Measurements from ENCODE around the gene ALG3. TPM values are rescaled to one million over a fixed set of nuclear protein-coding genes. Genes with fewer than 3 reads are reported as not detected.

ALG3 gene
- total and polyA plus RNA-seq, 2 donors (not counting 3 experiments of a cell fraction or from before 2014, with no cell fraction given) = 42.9 to 99.9 TPM

GRCh38 chr3:184277366-184277765 is 28.6 kb upstream of the ALG3 start:
- ChIA-PET POLR2A (no interaction called here), CTCF (interaction anchor here (1.2 kb wide), 1 partner anchor 382 kb away, joined by 4 read pairs; no protein-coding TSS in a partner anchor)
- BruUV-seq (replicated peaks) = no TSS peak

GRCh38 chr3:184275961-184276910 is 27.5 kb upstream of the ALG3 start, which contains the start of gene ECE2:
Gene ECE2 (plus strand): TSS chr3:184276022. CDS start chr3:184276154, 132 bp downstream.
- H3K4me3 ChIP-seq (replicated peaks in 1 of 3; ENCODE audit: insufficient read depth in 1 of 3, low read depth in 1 of 3, low read length in 3 of 3) = no peak within 1 kb of the TSS
- intact Hi-C loops (cut with micrococcal nuclease) (no loop called here), dilution Hi-C loops (cut with MboI; ENCODE audit: extremely low pct_ligation_motif_present, low sequenced_read_pairs) (no loop called here)
- H3K36me3 ChIP-seq (ENCODE audit: control insufficient read depth in 2 of 2, extremely low read depth in 1 of 2, insufficient read depth in 2 of 2, low read length in 2 of 2) = no peaks in the 10 kb centered on the region
- no TSS peak for BruUV-seq (replicated peaks)
- no peak within 1 kb of the TSS for H3K9ac ChIP-seq (replicated peaks; ENCODE audit: extremely low read depth, insufficient read depth, low read length)
- DNase-seq (ENCODE audit: low read depth, low spot score) (no peak), FAIRE-seq (no peak)
- ChIA-PET CTCF (no interaction called here), POLR2A (no interaction called here)
- H3K79me2 ChIP-seq (ENCODE audit: control insufficient read depth, insufficient read depth, low read length) = no peaks in the 10 kb centered on the region
- no peak within 1 kb of the TSS for H2AFZ ChIP-seq (ENCODE audit: low read depth, low read length)
- no peak within 1 kb of the TSS for H3K27ac ChIP-seq (ENCODE audit: insufficient read depth, low read depth, low read length)
- H3K9me1 ChIP-seq (replicated peaks; ENCODE audit: control insufficient read depth, extremely low read depth, insufficient read depth, low read length) = no peaks in the 10 kb centered on the region
- no peak within 1 kb of the TSS for H3K4me2 ChIP-seq (ENCODE audit: insufficient read depth, low read length)
- no peaks in the 10 kb centered on the region for H4K20me1 ChIP-seq (replicated peaks; ENCODE audit: control insufficient read depth, extremely low read depth, insufficient read depth, low read length)
- no peaks in the 10 kb centered on the region for H3K4me1 ChIP-seq (ENCODE audit: control insufficient read depth, extremely low read depth, insufficient read depth, low read length)
- H3K27me3 ChIP-seq (ENCODE audit: control insufficient read depth in 2 of 2, insufficient read depth in 2 of 2, low read length in 2 of 2) = peaks cover 30 to 38% of the 10 kb centered on the region in 2 experiments
- H3K9me3 ChIP-seq (replicated peaks; ENCODE audit: control insufficient read depth, insufficient read depth, low read length) = no peaks in the 10 kb centered on the region
- TF ChIP-seq, protein P1, sequence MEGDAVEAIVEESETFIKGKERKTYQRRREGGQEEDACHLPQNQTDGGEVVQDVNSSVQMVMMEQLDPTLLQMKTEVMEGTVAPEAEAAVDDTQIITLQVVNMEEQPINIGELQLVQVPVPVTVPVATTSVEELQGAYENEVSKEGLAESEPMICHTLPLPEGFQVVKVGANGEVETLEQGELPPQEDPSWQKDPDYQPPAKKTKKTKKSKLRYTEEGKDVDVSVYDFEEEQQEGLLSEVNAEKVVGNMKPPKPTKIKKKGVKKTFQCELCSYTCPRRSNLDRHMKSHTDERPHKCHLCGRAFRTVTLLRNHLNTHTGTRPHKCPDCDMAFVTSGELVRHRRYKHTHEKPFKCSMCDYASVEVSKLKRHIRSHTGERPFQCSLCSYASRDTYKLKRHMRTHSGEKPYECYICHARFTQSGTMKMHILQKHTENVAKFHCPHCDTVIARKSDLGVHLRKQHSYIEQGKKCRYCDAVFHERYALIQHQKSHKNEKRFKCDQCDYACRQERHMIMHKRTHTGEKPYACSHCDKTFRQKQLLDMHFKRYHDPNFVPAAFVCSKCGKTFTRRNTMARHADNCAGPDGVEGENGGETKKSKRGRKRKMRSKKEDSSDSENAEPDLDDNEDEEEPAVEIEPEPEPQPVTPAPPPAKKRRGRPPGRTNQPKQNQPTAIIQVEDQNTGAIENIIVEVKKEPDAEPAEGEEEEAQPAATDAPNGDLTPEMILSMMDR (IDR thresholded peaks at IDR 0.05; ENCODE audit: extremely low read depth in 1 of 2, insufficient read depth in 1 of 2, low read depth in 1 of 2, low read length in 2 of 2) = no peak
- TF ChIP-seq JUN (IDR thresholded peaks at IDR 0.05; ENCODE audit: borderline replicate concordance, insufficient read depth, insufficient read length, low read depth) (no peak), GATA2 (IDR thresholded peaks at IDR 0.05; ENCODE audit: insufficient read depth, insufficient read length, low read depth, low read length) (no peak), MYC (IDR thresholded peaks at IDR 0.05; ENCODE audit: low read depth, low read length) (no peak)

More at GRCh38 chr3:184277366-184277765, 28.6 kb upstream of the ALG3 start:
- H3K9me1 ChIP-seq (replicated peaks; ENCODE audit: control insufficient read depth, extremely low read depth, insufficient read depth, low read length) = no peaks in the 10 kb centered on the region
- TF ChIP-seq MAX (IDR thresholded peaks at IDR 0.05; ENCODE audit: insufficient read depth, insufficient read length) (no peak), JUN (IDR thresholded peaks at IDR 0.05; ENCODE audit: borderline replicate concordance, insufficient read depth, insufficient read length, low read depth) (no peak), EZH2 (IDR thresholded peaks at IDR 0.05; ENCODE audit: borderline replicate concordance, low read depth, low read length, severe bottlenecking) (no peak), GATA2 (IDR thresholded peaks at IDR 0.05; ENCODE audit: insufficient read depth, insufficient read length, low read depth, low read length) (no peak), MYC (IDR thresholded peaks at IDR 0.05; ENCODE audit: low read depth, low read length) (no peak), POLR2A (IDR thresholded peaks at IDR 0.05; ENCODE audit: low read depth, low read length) (no peak)
- H3K4me2 ChIP-seq (ENCODE audit: insufficient read depth, low read length) = no peak overlapping the region
- no peak overlapping the region for H2AFZ ChIP-seq (ENCODE audit: low read depth, low read length)
- no peak overlapping the region for H3K4me3 ChIP-seq (replicated peaks in 1 of 3; ENCODE audit: insufficient read depth in 1 of 3, low read depth in 1 of 3, low read length in 3 of 3)
- H3K79me2 ChIP-seq (ENCODE audit: control insufficient read depth, insufficient read depth, low read length) = no peaks in the 10 kb centered on the region
- peaks cover 30 to 38% of the 10 kb centered on the region in 2 experiments for H3K27me3 ChIP-seq (ENCODE audit: control insufficient read depth in 2 of 2, insufficient read depth in 2 of 2, low read length in 2 of 2)
- H3K4me1 ChIP-seq (ENCODE audit: control insufficient read depth, extremely low read depth, insufficient read depth, low read length) = no peaks in the 10 kb centered on the region
- dilution Hi-C loops (cut with MboI; ENCODE audit: extremely low pct_ligation_motif_present, low sequenced_read_pairs) = no loop called here
- H3K9ac ChIP-seq (replicated peaks; ENCODE audit: extremely low read depth, insufficient read depth, low read length) = no peak overlapping the region
- no peak for FAIRE-seq
- intact Hi-C loops (cut with micrococcal nuclease) = no loop called here
- no peak for DNase-seq (ENCODE audit: low read depth, low spot score)
- H3K36me3 ChIP-seq (ENCODE audit: control insufficient read depth in 2 of 2, extremely low read depth in 1 of 2, insufficient read depth in 2 of 2, low read length in 2 of 2) = no peaks in the 10 kb centered on the region
- H4K20me1 ChIP-seq (replicated peaks; ENCODE audit: control insufficient read depth, extremely low read depth, insufficient read depth, low read length) = no peaks in the 10 kb centered on the region
- H3K9me3 ChIP-seq (replicated peaks; ENCODE audit: control insufficient read depth, insufficient read depth, low read length) = no peaks in the 10 kb centered on the region
- no peak overlapping the region for H3K27ac ChIP-seq (ENCODE audit: insufficient read depth, low read depth, low read length)

All from endothelial cell of umbilical vein (primary cell).